Motor neuron (in vitro differentiated cells): ENCODE results near the gene BMP6. TPM values are rescaled to one million over a fixed set of nuclear protein-coding genes. Genes with fewer than 3 reads are reported as not detected.

Experiments
- ATAC-seq, 8 experiments: fragments of 200-7000 bp; cut with Tn5 transposase; replicated peaks in 6 of 8; 2 replicates each; pipeline ENCODE4 v1.8.0; 2021; ENCODE audit warnings: mild to moderate bottlenecking in 8 of 8, moderate library complexity in 8 of 8
- H3K27ac ChIP-seq, 2 donors: fragments of 250-450 bp; sonication (Bioruptor Pico); 2 replicates each; pipeline ENCODE4 v1.9.0; 2021; ENCODE audit warnings: antibody characterized with exemption in 2 of 2, mild to moderate bottlenecking in 2 of 2, moderate library complexity in 1 of 2
- H3K4me1 ChIP-seq, 2 donors: fragments of 250-450 bp; sonication (Bioruptor Pico); replicated peaks in 1 of 2; 2 replicates each; pipeline ENCODE4 v1.6.1; 2021; ENCODE audit warnings: antibody characterized with exemption in 2 of 2, mild to moderate bottlenecking in 2 of 2, moderate library complexity in 1 of 2
- H3K4me3 ChIP-seq, 5 donors: fragments of 250-450 bp; sonication (Bioruptor Pico); 2 replicates each; pipeline ENCODE4 v1.9.0; 2021; ENCODE audit warnings: antibody characterized with exemption in 5 of 5, mild to moderate bottlenecking in 5 of 5, moderate library complexity in 4 of 5
- WGBS, 10 experiments: fragments of 450-650 bp; shearing (Covaris generic); methylation state at CpG; one replicate each; pipeline ENCODE4 v1.0.0; 2022; 5-methylcytosine and 5-hydroxymethylcytosine counted together
- in situ Hi-C, 9 experiments: fragments of 400-800 bp; cut with MboI; loops; one replicate each; pipeline ENCODE4 v1.15.0; 2021; ENCODE audit warnings: low sequenced_read_pairs in 9 of 9, low pct_unique_long_range_greater_than_20kb in 2 of 9; ENCODE audit not compliant: unreplicated experiment in 9 of 9
- total RNA-seq, 8 experiments: library from RNA; unstranded; fragments of 300-600 nt; gene quantifications; 2 replicates each; pipeline versions ENCODE4 v1.2.3 to v1.2.4, GENCODE V29; 2022

The BMP6 gene
- total RNA-seq, 8 experiments from 2014 or later, result 0.51 to 10.9 (median 1.1) TPM

GRCh38 chr6:7785243-7786035 lies 59.5 kb downstream of the BMP6 start:
- 31 to 86% (median 55%) methylated on average over 1 to 7 of the region's 7 CpGs for WGBS, 10 experiments
- no peak for ATAC-seq
- in situ Hi-C loops, result no loop called here
- no peak overlapping the region for H3K4me3 ChIP-seq
- H3K4me1 ChIP-seq, result no peaks in the 10 kb centered on the region
- no peak overlapping the region for H3K27ac ChIP-seq

GRCh38 chr6:7786214-7786661 lies 60.3 kb downstream of the BMP6 start:
- in situ Hi-C loops, result no loop called here
- no peaks in the 10 kb centered on the region for H3K4me1 ChIP-seq
- no peak for ATAC-seq
- 0 to 100% (median 71%) methylated on average over 1 to 3 of the region's 3 CpGs; no CpG with 5 or more reads in 1 of the 10 experiments for WGBS, 10 experiments
- H3K4me3 ChIP-seq, result no peak overlapping the region
- no peak overlapping the region for H3K27ac ChIP-seq

GRCh38 chr6:7787137-7787608 lies 61.3 kb downstream of the BMP6 start:
- WGBS, 10 experiments, result 0 to 93% (median 82%) methylated on average over 1 to 5 of the region's 5 CpGs; no CpG with 5 or more reads in 1 of the 10 experiments
- in situ Hi-C loops, result no loop called here
- H3K4me1 ChIP-seq, result no peaks in the 10 kb centered on the region
- H3K4me3 ChIP-seq, result no peak overlapping the region
- H3K27ac ChIP-seq, result no peak overlapping the region
- ATAC-seq, result peak in 4 of 8 experiments; percentile 57 to 99 (median 99)

- Histone ChIP-seq H3K27ac (no peak overlapping the region), H3K4me3 (no peak overlapping the region), H3K4me1 (no peaks in the 10 kb centered on the region)
- 39 to 100% (median 80%) methylated on average over 2 of the region's 2 CpGs; no CpG with 5 or more reads in 2 of the 10 experiments for WGBS, 10 experiments
- in situ Hi-C loops, result no loop called here
- no peak for ATAC-seq
Observed at GRCh38 chr6:7787731-7788130, 61.8 kb downstream of the BMP6 start.

- H3K4me1 ChIP-seq, result peaks cover 0 to 9% of the 10 kb centered on the region in 2 donors
- no peak overlapping the region for H3K4me3 ChIP-seq
- in situ Hi-C loops, result no loop called here
- no peak overlapping the region for H3K27ac ChIP-seq
- 0 to 100% (median 57%) methylated on average over 1 to 2 of the region's 2 CpGs; no CpG with 5 or more reads in 2 of the 10 experiments for WGBS, 10 experiments
- no peak for ATAC-seq
Observed at GRCh38 chr6:7794509-7794908, 68.6 kb downstream of the BMP6 start.

GRCh38 chr6:7797386-7797785 lies 71.5 kb downstream of the BMP6 start:
- in situ Hi-C loops, result no loop called here
- no peak overlapping the region for H3K4me3 ChIP-seq
- ATAC-seq, result peak in 3 of 8 experiments; percentile 16 to 70 (median 17)
- H3K4me1 ChIP-seq, result peaks cover 0 to 14% of the 10 kb centered on the region in 2 donors
- WGBS, 10 experiments, result 35 to 100% (median 80%) methylated on average over 1 to 2 of the region's 2 CpGs; no CpG with 5 or more reads in 1 of the 10 experiments
- no peak overlapping the region for H3K27ac ChIP-seq

GRCh38 chr6:7798751-7799150 lies 72.9 kb downstream of the BMP6 start:
- Histone ChIP-seq H3K4me1 (peaks cover 3 to 17% of the 10 kb centered on the region in 2 donors), H3K4me3 (no peak overlapping the region), H3K27ac (no peak overlapping the region)
- no peak for ATAC-seq
- in situ Hi-C loops, result no loop called here
- 39 to 100% (median 85%) methylated on average over 1 to 6 of the region's 6 CpGs; no CpG with 5 or more reads in 1 of the 10 experiments for WGBS, 10 experiments

GRCh38 chr6:7802662-7803061 lies 76.8 kb downstream of the BMP6 start:
- Histone ChIP-seq H3K27ac (no peak overlapping the region), H3K4me3 (no peak overlapping the region), H3K4me1 (peaks cover 9 to 27% of the 10 kb centered on the region in 2 donors)
- 27 to 93% (median 80%) methylated on average over 1 to 3 of the region's 3 CpGs; no CpG with 5 or more reads in 5 of the 10 experiments for WGBS, 10 experiments
- in situ Hi-C loops, result no loop called here
- peak in 3 of 8 experiments; percentile 54 to 93 (median 78) for ATAC-seq

GRCh38 chr6:7803214-7803613 lies 77.3 kb downstream of the BMP6 start:
- no peak overlapping the region for H3K27ac ChIP-seq
- peaks cover 9 to 23% of the 10 kb centered on the region in 2 donors for H3K4me1 ChIP-seq
- WGBS, 10 experiments, result 20 to 95% (median 80%) methylated on average over 1 to 3 of the region's 3 CpGs; no CpG with 5 or more reads in 5 of the 10 experiments
- no peak overlapping the region for H3K4me3 ChIP-seq
- ATAC-seq, result no peak
- in situ Hi-C loops, result no loop called here

GRCh38 chr6:7805078-7805849 lies 79.4 kb downstream of the BMP6 start:
- Histone ChIP-seq H3K4me3 (no peak overlapping the region), H3K27ac (no peak overlapping the region), H3K4me1 (peaks cover 9 to 23% of the 10 kb centered on the region in 2 donors)
- ATAC-seq, result peak in 1 of 8 experiments; percentile 26
- 23 to 91% (median 79%) methylated on average over 3 to 11 of the region's 11 CpGs for WGBS, 10 experiments
- in situ Hi-C loops, result no loop called here

GRCh38 chr6:7805850-7806214 lies 79.9 kb downstream of the BMP6 start:
- H3K4me1 ChIP-seq, result peaks cover 9 to 23% of the 10 kb centered on the region in 2 donors
- 15 to 100% (median 49%) methylated on average over 1 to 6 of the region's 6 CpGs; no CpG with 5 or more reads in 2 of the 10 experiments for WGBS, 10 experiments
- in situ Hi-C loops, result no loop called here
- no peak overlapping the region for H3K27ac ChIP-seq
- H3K4me3 ChIP-seq, result no peak overlapping the region
- ATAC-seq, result peak in 5 of 8 experiments; percentile 66 to 87 (median 84)

GRCh38 chr6:7806711-7807110 lies 80.8 kb downstream of the BMP6 start:
- Histone ChIP-seq H3K27ac (no peak overlapping the region), H3K4me1 (peaks cover 9 to 23% of the 10 kb centered on the region in 2 donors), H3K4me3 (no peak overlapping the region)
- in situ Hi-C loops, result no loop called here
- ATAC-seq, result no peak
- WGBS, 10 experiments, result 31 to 100% (median 70%) methylated on average over 1 of the region's 1 CpG; no CpG with 5 or more reads in 2 of the 10 experiments

- Histone ChIP-seq H3K27ac (no peak overlapping the region), H3K4me1 (peaks cover 6 to 16% of the 10 kb centered on the region in 2 donors), H3K4me3 (no peak overlapping the region)
- ATAC-seq, result no peak
- WGBS, 10 experiments, result 34 to 100% (median 86%) methylated on average over 2 to 7 of the region's 7 CpGs
- in situ Hi-C loops, result no loop called here
Observed at GRCh38 chr6:7809346-7809745, 83.4 kb downstream of the BMP6 start.
